ACC112 (cell line): Measurements from ENCODE around the gene POTEJ.
"Not testable (repeated sequence)": the region's sequence is repeated elsewhere in the genome, so short reads cannot be mapped to it uniquely, and the experiment has no call there.

ENCODE experiments used
- H2AFZ ChIP-seq: fragments of 200-600 bp; sonication (generic); one replicate; pipeline ENCODE4 v1.6.0; 2017; ENCODE audit warnings: antibody characterized with exemption, low read length; ENCODE audit not compliant: unreplicated experiment
- H3K27ac ChIP-seq: fragments of 200-600 bp; sonication (generic); 2 replicates; pipeline ENCODE4 v1.5.1; 2014; ENCODE audit warnings: low read depth, mild to moderate bottlenecking, antibody characterized with exemption, low read length, moderate library complexity
- H3K27me3 ChIP-seq: fragments of 200-600 bp; sonication (generic); 2 replicates; pipeline ENCODE4 v1.6.1; 2014; ENCODE audit warnings: mild to moderate bottlenecking, antibody characterized with exemption, low read length, moderate library complexity, mixed read lengths; ENCODE audit not compliant: insufficient read depth
- H3K36me3 ChIP-seq: fragments of 200-600 bp; sonication (generic); 2 replicates; pipeline ENCODE4 v1.6.1; 2016; ENCODE audit warnings: mild to moderate bottlenecking, antibody characterized with exemption, low read length, moderate library complexity, mixed read lengths; ENCODE audit not compliant: insufficient read depth
- H3K4me1 ChIP-seq: fragments of 200-600 bp; sonication (generic); one replicate; pipeline ENCODE4 v1.6.1; 2016; ENCODE audit warnings: low read length, mixed read lengths; ENCODE audit not compliant: insufficient read depth, unreplicated experiment, control insufficient read depth
- H3K4me3 ChIP-seq: fragments of 200-600 bp; sonication (generic); 2 replicates; pipeline ENCODE4 v1.5.1; 2014; ENCODE audit warnings: mild to moderate bottlenecking, low read depth, low read length
- H3K79me2 ChIP-seq: fragments of 200-600 bp; sonication (generic); one replicate; pipeline ENCODE4 v1.6.0; 2016; ENCODE audit warnings: low read length; ENCODE audit not compliant: control insufficient read depth, unreplicated experiment, insufficient read depth

POTEJ gene

GRCh38 chr2:130667516-130667915, 56.3 kb downstream of the POTEJ start:
- H3K36me3 ChIP-seq, H3K27ac ChIP-seq, H3K79me2 ChIP-seq, H3K27me3 ChIP-seq, H3K4me1 ChIP-seq, H3K4me3 ChIP-seq, H2AFZ ChIP-seq: not testable (repeated sequence)

- not testable (repeated sequence) for H2AFZ ChIP-seq, H3K36me3 ChIP-seq, H3K79me2 ChIP-seq, H3K4me1 ChIP-seq, H3K27me3 ChIP-seq, H3K4me3 ChIP-seq, H3K27ac ChIP-seq
Measured at GRCh38 chr2:130670026-130670745, 58.9 kb downstream of the POTEJ start.

GRCh38 chr2:130692041-130692770, 81.0 kb downstream of the POTEJ start:
- not testable (repeated sequence) for H3K79me2 ChIP-seq

GRCh38 chr2:130693474-130693873, 82.2 kb downstream of the POTEJ start:
- not testable (repeated sequence) for H3K27me3 ChIP-seq, H3K36me3 ChIP-seq, H3K4me3 ChIP-seq, H3K4me1 ChIP-seq, H3K79me2 ChIP-seq, H3K27ac ChIP-seq, H2AFZ ChIP-seq

More at GRCh38 chr2:130692041-130692770, 81.0 kb downstream of the POTEJ start:
- not testable (repeated sequence) for H2AFZ ChIP-seq, H3K36me3 ChIP-seq, H3K4me1 ChIP-seq, H3K4me3 ChIP-seq, H3K27ac ChIP-seq, H3K27me3 ChIP-seq

- not testable (repeated sequence) for H2AFZ ChIP-seq, H3K4me3 ChIP-seq
Measured at GRCh38 chr2:130703250-130703649, 92.0 kb downstream of the POTEJ start.

More at GRCh38 chr2:130703250-130703649, 92.0 kb downstream of the POTEJ start:
- not testable (repeated sequence) for H3K27me3 ChIP-seq, H3K4me1 ChIP-seq, H3K36me3 ChIP-seq, H3K27ac ChIP-seq, H3K79me2 ChIP-seq
